Breast epithelium (tissue), 3 donors: Measurements from ENCODE around the gene MAN1C1.

Source experiments
- POLR2A ChIP-seq: fragments of 450-650 bp; IDR thresholded peaks from one replicate; pipeline ENCODE4 v1.6.1; 2016; ENCODE audit warnings: antibody characterized with exemption, mild to moderate bottlenecking, moderate library complexity
- POLR2AphosphoS5 ChIP-seq, 3 donors: sonication (generic); formaldehyde crosslinking; IDR thresholded peaks; one replicate each; pipeline ENCODE4 v1.6.1; 2017; ENCODE audit warnings: antibody characterized with exemption in 3 of 3
- TF ChIP-seq, protein P1 (sequence below), 3 donors: fragments of 450-650 bp; IDR thresholded peaks; one replicate each; pipeline ENCODE4 v1.5.1; 2016 to 2017; ENCODE audit warnings: antibody characterized with exemption in 3 of 3, mild to moderate bottlenecking in 3 of 3, moderate library complexity in 3 of 3

DNA sequence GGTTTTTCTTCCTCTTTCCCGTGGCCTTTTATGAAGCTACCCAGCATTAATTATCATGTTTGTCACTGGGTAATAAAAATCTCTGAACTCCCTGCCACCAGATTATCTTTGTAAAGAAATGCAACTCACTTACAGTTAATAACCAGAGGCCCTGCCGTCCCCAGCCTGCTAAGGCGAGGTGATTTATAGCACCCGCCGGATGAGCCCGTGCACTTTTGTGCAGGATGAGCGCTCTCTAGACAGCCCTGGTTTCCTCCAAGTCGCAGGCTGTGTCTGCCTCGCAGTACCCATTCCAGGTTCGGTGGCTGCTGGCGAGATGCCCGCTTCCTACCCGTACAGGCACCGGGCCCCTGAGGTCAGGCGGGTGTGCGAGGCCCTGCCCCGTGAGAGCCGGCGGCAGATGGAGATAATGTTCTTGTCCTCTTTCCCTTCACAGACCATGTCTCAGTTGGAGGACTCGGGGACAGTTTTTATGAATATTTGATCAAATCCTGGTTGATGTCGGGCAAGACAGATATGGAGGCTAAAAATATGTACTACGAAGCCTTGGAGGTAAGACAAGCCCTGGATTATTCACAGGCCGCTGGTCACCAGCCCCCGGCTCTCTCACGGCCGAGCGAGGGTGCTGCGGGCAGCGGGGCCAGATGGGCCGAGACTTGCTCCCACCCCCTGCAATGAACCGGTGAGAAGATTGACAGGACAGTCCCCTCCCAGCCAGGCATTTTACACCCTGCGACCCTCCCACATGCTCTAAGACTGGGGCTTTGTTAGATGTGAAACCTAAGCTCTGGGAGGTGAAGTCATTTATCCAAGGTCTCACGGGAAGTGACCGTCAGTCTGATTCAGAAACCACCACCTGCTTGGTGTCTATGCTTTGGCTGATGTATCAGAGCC is 154.9 kb downstream of the MAN1C1 start:
- TF ChIP-seq, protein P1, sequence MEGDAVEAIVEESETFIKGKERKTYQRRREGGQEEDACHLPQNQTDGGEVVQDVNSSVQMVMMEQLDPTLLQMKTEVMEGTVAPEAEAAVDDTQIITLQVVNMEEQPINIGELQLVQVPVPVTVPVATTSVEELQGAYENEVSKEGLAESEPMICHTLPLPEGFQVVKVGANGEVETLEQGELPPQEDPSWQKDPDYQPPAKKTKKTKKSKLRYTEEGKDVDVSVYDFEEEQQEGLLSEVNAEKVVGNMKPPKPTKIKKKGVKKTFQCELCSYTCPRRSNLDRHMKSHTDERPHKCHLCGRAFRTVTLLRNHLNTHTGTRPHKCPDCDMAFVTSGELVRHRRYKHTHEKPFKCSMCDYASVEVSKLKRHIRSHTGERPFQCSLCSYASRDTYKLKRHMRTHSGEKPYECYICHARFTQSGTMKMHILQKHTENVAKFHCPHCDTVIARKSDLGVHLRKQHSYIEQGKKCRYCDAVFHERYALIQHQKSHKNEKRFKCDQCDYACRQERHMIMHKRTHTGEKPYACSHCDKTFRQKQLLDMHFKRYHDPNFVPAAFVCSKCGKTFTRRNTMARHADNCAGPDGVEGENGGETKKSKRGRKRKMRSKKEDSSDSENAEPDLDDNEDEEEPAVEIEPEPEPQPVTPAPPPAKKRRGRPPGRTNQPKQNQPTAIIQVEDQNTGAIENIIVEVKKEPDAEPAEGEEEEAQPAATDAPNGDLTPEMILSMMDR (IDR thresholded peaks at IDR 0.05) = no peak
- TF ChIP-seq POLR2AphosphoS5 (IDR thresholded peaks at IDR 0.05) (no peak), POLR2A (no peak)
